SU-DHL-6 (cell line): Measurements from ENCODE around the gene NSF.
"Not testable (repeated sequence)": the region's sequence is repeated elsewhere in the genome, so short reads cannot be mapped to it uniquely, and the experiment has no call there.

Source experiments
- EZH2phosphoT487 ChIP-seq: fragments of 200-600 bp; sonication (generic), shearing (Covaris generic); conservative IDR thresholded peaks from 2 replicates; pipeline ENCODE4 v1.6.1; 2018; ENCODE audit warnings: mild to moderate bottlenecking, antibody characterized with exemption, low read length, moderate library complexity, mixed read lengths
- TF ChIP-seq, protein P1 (sequence below): fragments of 200-600 bp; sonication (generic); IDR thresholded peaks from one replicate; pipeline ENCODE4 v1.5.1; 2017; ENCODE audit warnings: antibody characterized with exemption, mild to moderate bottlenecking, low read length, moderate library complexity; ENCODE audit not compliant: insufficient read depth, poor library complexity, severe bottlenecking

- TF ChIP-seq, protein P1, sequence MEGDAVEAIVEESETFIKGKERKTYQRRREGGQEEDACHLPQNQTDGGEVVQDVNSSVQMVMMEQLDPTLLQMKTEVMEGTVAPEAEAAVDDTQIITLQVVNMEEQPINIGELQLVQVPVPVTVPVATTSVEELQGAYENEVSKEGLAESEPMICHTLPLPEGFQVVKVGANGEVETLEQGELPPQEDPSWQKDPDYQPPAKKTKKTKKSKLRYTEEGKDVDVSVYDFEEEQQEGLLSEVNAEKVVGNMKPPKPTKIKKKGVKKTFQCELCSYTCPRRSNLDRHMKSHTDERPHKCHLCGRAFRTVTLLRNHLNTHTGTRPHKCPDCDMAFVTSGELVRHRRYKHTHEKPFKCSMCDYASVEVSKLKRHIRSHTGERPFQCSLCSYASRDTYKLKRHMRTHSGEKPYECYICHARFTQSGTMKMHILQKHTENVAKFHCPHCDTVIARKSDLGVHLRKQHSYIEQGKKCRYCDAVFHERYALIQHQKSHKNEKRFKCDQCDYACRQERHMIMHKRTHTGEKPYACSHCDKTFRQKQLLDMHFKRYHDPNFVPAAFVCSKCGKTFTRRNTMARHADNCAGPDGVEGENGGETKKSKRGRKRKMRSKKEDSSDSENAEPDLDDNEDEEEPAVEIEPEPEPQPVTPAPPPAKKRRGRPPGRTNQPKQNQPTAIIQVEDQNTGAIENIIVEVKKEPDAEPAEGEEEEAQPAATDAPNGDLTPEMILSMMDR, result not testable (repeated sequence)
- not testable (repeated sequence) for TF ChIP-seq EZH2phosphoT487
These were observed 863 bp downstream of the NSF start for GRCh38 chr17:46591332-46591731.
